Right lobe of liver (tissue), 6 donors: ENCODE results near the gene UNC13D. TPM values are rescaled to one million over a fixed set of nuclear protein-coding genes. Genes with fewer than 3 reads are reported as not detected.
"Not testable (repeated sequence)": the region's sequence is repeated elsewhere in the genome, so short reads cannot be mapped to it uniquely, and the experiment has no call there.

ENCODE experiments used
- ATAC-seq, 4 donors: fragments of 200-7000 bp; cut with Tn5 transposase; one replicate each; pipeline ENCODE4 v1.9.1; 2020; ENCODE audit warnings: mild to moderate bottlenecking in 4 of 4, moderate library complexity in 4 of 4
- DNase-seq, 3 donors: peaks; one replicate each; pipeline ENCODE4 v3.0.0-alpha.2; 2020
- H3K27ac ChIP-seq, 3 donors: fragments of 200-600 bp; one replicate each; pipeline ENCODE4 v1.8.0; 2022
- H3K27me3 ChIP-seq, 2 donors: fragments of 200-600 bp; one replicate each; pipeline ENCODE4 v1.8.0; 2022
- H3K36me3 ChIP-seq, 4 donors: fragments of 200-600 bp; sonication (generic) in 1 of 4; one replicate each; pipeline versions ENCODE4 v1.5.1 to v1.8.0; 2017 to 2022; ENCODE audit warnings: control low read depth in 1 of 4
- H3K4me1 ChIP-seq, 4 donors: fragments of 200-600 bp; sonication (generic) in 1 of 4; one replicate each; pipeline versions ENCODE4 v1.5.1 to v1.8.0; 2017 to 2022; ENCODE audit warnings: control low read depth in 1 of 4
- H3K4me3 ChIP-seq, 3 donors: fragments of 200-600 bp; one replicate each; pipeline ENCODE4 v1.8.0; 2022
- H3K9me3 ChIP-seq, 4 donors: fragments of 200-600 bp; sonication (generic) in 1 of 4; one replicate each; pipeline versions ENCODE4 v1.5.1 to v1.8.0; 2017 to 2022; ENCODE audit warnings: control low read depth in 1 of 4
- CTCF ChIP-seq, 4 donors: fragments of 200-600 bp in 3 of 4; fragments of 450-650 bp in 1 of 4; IDR thresholded peaks; one replicate each; pipeline versions ENCODE4 v1.5.1 to v1.8.0; 2016 to 2022; ENCODE audit warnings: antibody characterized with exemption in 4 of 4, mild to moderate bottlenecking in 2 of 4
- POLR2A ChIP-seq: fragments of 450-650 bp; IDR thresholded peaks from one replicate; pipeline ENCODE4 v1.6.1; 2017; ENCODE audit warnings: antibody characterized with exemption, mild to moderate bottlenecking
- WGBS: methylation state at CpG from one replicate; pipeline ENCODE4 v1.1.6; 2018; ENCODE audit warnings: low coverage, low lambda C conversion rate; ENCODE audit not compliant: insufficient coverage; ENCODE audit errors: missing lambda C conversion rate; 5-methylcytosine and 5-hydroxymethylcytosine counted together
- intact Hi-C, 2 donors: fragments of 100-400 bp; cut with DNase I; formaldehyde crosslinking; loops; one replicate each; pipeline versions ENCODE4 v1.11.2 to v1.14.1; 2022
- total RNA-seq, 6 experiments: library from RNA; depleted of rRNA in 2 of 6; stranded (reverse); fragments of >200 nt in 2 of 6; fragmentation: NEBNext Ultra II Directional in 3 of 6; extraction: Animal tissue kit (Norgen Biotek cat#: 25700) in 3 of 6; gene quantifications; one replicate each; pipeline versions ENCODE4 v1.1.0 to v1.2.4, GENCODE V29; 2016 to 2023
- donor health status: DM: no; HTN: yes; CAD: no.
- donor health status: DM: no; HTN: no; CAD: no.
- donor health status: DM: no; HTN: no; CAD: no.
- donor health status: DM: no; HTN: yes; CAD: no.
- donor health status: DM: no; HTN: yes; CAD: no.

Gene UNC13D
- total RNA-seq, 6 experiments from 2014 or later, result 3.4 to 12.5 (median 10.7) TPM

GRCh38 chr17:75811174-75811573 is 33.0 kb downstream of the UNC13D start:
- intact Hi-C loops, result no loop called here
- no peak for ATAC-seq
- WGBS, result 80% methylated on average over 3 of the region's 7 CpGs
- TF ChIP-seq POLR2A (no peak), CTCF (IDR thresholded peaks at IDR 0.05) (no peak)
- H3K27ac ChIP-seq, result no peak overlapping the region
- H3K9me3 ChIP-seq, result no peaks in the 10 kb centered on the region
- DNase-seq, result peak in 1 of 3 donors; percentile 27
- no peak overlapping the region for H3K4me3 ChIP-seq
- no peaks in the 10 kb centered on the region for H3K27me3 ChIP-seq
- H3K36me3 ChIP-seq, result peaks cover 0 to 27% (median 11%) of the 10 kb centered on the region in 4 donors
- H3K4me1 ChIP-seq, result peaks cover 0 to 16% (median 7%) of the 10 kb centered on the region in 4 donors

- H3K9me3 ChIP-seq, intact Hi-C loops, ATAC-seq, H3K4me3 ChIP-seq, H3K27me3 ChIP-seq, H3K27ac ChIP-seq: not testable (repeated sequence)
- peak in 1 of 3 donors; percentile 25 for DNase-seq
- H3K36me3 ChIP-seq, result peaks cover 0 to 27% (median 11%) of the 10 kb centered on the region in 4 donors
- peaks cover 0 to 16% (median 7%) of the 10 kb centered on the region in 4 donors for H3K4me1 ChIP-seq
- WGBS, result 86% methylated on average over 7 of the region's 11 CpGs
Measured at GRCh38 chr17:75810756-75811155, 33.4 kb downstream of the UNC13D start.

GRCh38 chr17:75810216-75810615 is 34.0 kb downstream of the UNC13D start:
- Histone ChIP-seq H3K4me3 (no peak overlapping the region), H3K36me3 (peaks cover 0 to 27% (median 11%) of the 10 kb centered on the region in 4 donors), H3K27ac (no peak overlapping the region), H3K9me3 (no peaks in the 10 kb centered on the region), H3K4me1 (peaks cover 0 to 16% (median 7%) of the 10 kb centered on the region in 4 donors), H3K27me3 (no peaks in the 10 kb centered on the region)
- no peak for TF ChIP-seq POLR2A
- 96% methylated on average over 4 of the region's 5 CpGs for WGBS
- intact Hi-C loops, result no loop called here
- peak in 1 of 3 donors; percentile 22 for DNase-seq
- no peak for ATAC-seq

GRCh38 chr17:75809631-75810111 is 34.5 kb downstream of the UNC13D start:
- peak; percentile 23 to 67 (median 38) for ATAC-seq
- Histone ChIP-seq H3K27me3 (no peaks in the 10 kb centered on the region), H3K9me3 (no peaks in the 10 kb centered on the region), H3K27ac (peak overlapping the region in 2 of 3 donors; percentile 16 to 68), H3K4me3 (no peak overlapping the region), H3K4me1 (peaks cover 0 to 16% (median 7%) of the 10 kb centered on the region in 4 donors), H3K36me3 (peaks cover 0 to 27% (median 11%) of the 10 kb centered on the region in 4 donors)
- TF ChIP-seq CTCF (IDR thresholded peaks at IDR 0.05) (no peak), POLR2A (no peak)
- intact Hi-C loops, result no loop called here
- no CpG with 5 or more reads among the region's 24 CpGs for WGBS
- peak in 1 of 3 donors; percentile 67 for DNase-seq

GRCh38 chr17:75808905-75809621 is 35.1 kb downstream of the UNC13D start:
- whole genome bisulfite sequencing, result 57% methylated on average over 12 of the region's 18 CpGs
- Histone ChIP-seq H3K27ac (peak overlapping the region in 2 of 3 donors; percentile 16 to 68), H3K4me3 (no peak overlapping the region), H3K4me1 (peaks cover 0 to 16% (median 7%) of the 10 kb centered on the region in 4 donors), H3K36me3 (peaks cover 0 to 27% (median 11%) of the 10 kb centered on the region in 4 donors), H3K9me3 (no peaks in the 10 kb centered on the region), H3K27me3 (no peaks in the 10 kb centered on the region)
- no peak for TF ChIP-seq POLR2A
- no peak for TF ChIP-seq CTCF (IDR thresholded peaks at IDR 0.05)
- DNase-seq (peak in 2 of 3 donors; percentile 79 to 84), ATAC-seq (peak; percentile 83 to 95 (median 90))
- intact Hi-C loops, result no loop called here
